Lung (tissue), 16 donors: ENCODE data around the gene PDK2. TPM values are rescaled to one million over a fixed set of nuclear protein-coding genes. Genes with fewer than 3 reads are reported as not detected.

Source experiments
- ATAC-seq: fragments of 200-7000 bp; cut with Tn5 transposase; one replicate; pipeline ENCODE4 v1.9.1; 2020; ENCODE audit warnings: moderate number of reproducible peaks; ENCODE audit not compliant: insufficient read depth, low FRiP score
- DNase-seq, 3 donors: peaks; one replicate each; pipeline ENCODE4 v3.0.0-alpha.2; 2013 to 2017
- H3K27ac ChIP-seq, 2 donors: one replicate each; pipeline ENCODE4 v1.5.1; 2013; ENCODE audit warnings: mild to moderate bottlenecking in 2 of 2, moderate library complexity in 2 of 2, control low read depth in 1 of 2, inconsistent platforms in 1 of 2, low read depth in 1 of 2, low read length in 1 of 2
- H3K27me3 ChIP-seq, 3 donors: one replicate each; pipeline ENCODE4 v1.5.1; 2013; ENCODE audit warnings: low read length in 2 of 3; ENCODE audit not compliant: control insufficient read depth in 3 of 3, insufficient read depth in 3 of 3
- H3K36me3 ChIP-seq, 4 donors: one replicate each; pipeline ENCODE4 v1.5.1; 2013; ENCODE audit warnings: low read length in 4 of 4, mild to moderate bottlenecking in 1 of 4, moderate library complexity in 1 of 4; ENCODE audit not compliant: control insufficient read depth in 4 of 4, insufficient read depth in 4 of 4
- H3K4me1 ChIP-seq, 5 donors: one replicate each; pipeline ENCODE4 v1.5.1; 2013; ENCODE audit warnings: low read length in 5 of 5, mild to moderate bottlenecking in 2 of 5, moderate library complexity in 1 of 5; ENCODE audit not compliant: control insufficient read depth in 5 of 5, insufficient read depth in 5 of 5
- H3K4me3 ChIP-seq: one replicate; pipeline ENCODE4 v1.5.1; 2013; ENCODE audit warnings: mild to moderate bottlenecking, control low read depth, moderate library complexity
- H3K9ac ChIP-seq, 2 donors: one replicate each; pipeline ENCODE4 v1.5.1; 2013; ENCODE audit warnings: low read length in 2 of 2, control low read depth in 1 of 2; ENCODE audit not compliant: insufficient read depth in 1 of 2
- H3K9me3 ChIP-seq, 4 donors: one replicate each; pipeline ENCODE4 v1.5.1; 2013; ENCODE audit warnings: low read length in 3 of 4, mild to moderate bottlenecking in 1 of 4, moderate library complexity in 1 of 4; ENCODE audit not compliant: control insufficient read depth in 4 of 4, insufficient read depth in 3 of 4
- WGBS, 2 donors: extraction: QIAGEN DNeasy Blood & Tissue Kit; methylation state at CpG; one replicate each; pipeline ENCODE4 v1.1.7; 2013; 5-methylcytosine and 5-hydroxymethylcytosine counted together
- long read RNA-seq, 5 donors: transcript quantifications; one replicate each; lab custom pipeline, GENCODE V29; 2026
- polyA plus RNA-seq, 2 donors: library from polyadenylated mRNA; stranded (reverse); fragments of 200-250 nt; gene quantifications; one replicate each; pipeline ENCODE4 v1.2.1, GENCODE V29; 2013
- total RNA-seq, 2 donors: library from RNA; depleted of rRNA in 1 of 2; stranded (reverse); fragments of >200 nt in 1 of 2; gene quantifications; one replicate each; pipeline ENCODE4 v1.2.1, GENCODE V29; 2014 to 2021
- TF ChIP-seq, protein P1 (sequence below): IDR thresholded peaks from 2 replicates; pipeline ENCODE4 v1.5.1; 2012; ENCODE audit warnings: mild to moderate bottlenecking; ENCODE audit errors: control extremely low read depth, extremely low read depth
- donor health status: control.
- donor health status: control.
- donor health status: Bipolar disorder and iron deficiency.
- donor health status: healthy.
- donor health status: DM: yes; HTN: yes; CAD: no.

Gene PDK2
- total RNA-seq (10 to 100 TPM; 23.2 to 27.8 TPM), polyA plus RNA-seq (10 to 100 TPM in 1 of 2 donors, 1 to 10 TPM in 1; 10.0 to 15.7 TPM)
- long read RNA-seq, donor 1, transcript PDK2-203 (11 exons, 3,440 nt) = major isoform, 21 of 46 reads
- long read RNA-seq, donor 1, transcript PDK2-206 (4 exons, 865 nt) = minor isoform, 11 of 46 reads
- long read RNA-seq, donor 1, partial matches to known transcripts = 12 of 46 reads
- long read RNA-seq, donor 1, other reads (novel, unspliced or antisense) = 0 of 46 reads
- long read RNA-seq, donor 2, transcript PDK2-203 (11 exons, 3,440 nt) = major isoform, 7 of 844 reads
- long read RNA-seq, donor 2, partial matches to known transcripts = 825 of 844 reads
- long read RNA-seq, donor 2, other reads (novel, unspliced or antisense) = 6 of 844 reads
- long read RNA-seq, donor 3, transcript PDK2-203 (11 exons, 3,440 nt) = major isoform, 5 of 8 reads
- long read RNA-seq, donor 3, partial matches to known transcripts = 0 of 8 reads
- long read RNA-seq, donor 3, other reads (novel, unspliced or antisense) = 0 of 8 reads
- long read RNA-seq, donor 4, partial matches to known transcripts = 968 of 980 reads
- long read RNA-seq, donor 4, other reads (novel, unspliced or antisense) = 5 of 980 reads
- long read RNA-seq, donor 5, transcript PDK2-203 (11 exons, 3,440 nt) = major isoform, 18 of 34 reads
- long read RNA-seq, donor 5, transcript PDK2-206 (4 exons, 865 nt) = minor isoform, 5 of 34 reads
- long read RNA-seq, donor 5, partial matches to known transcripts = 10 of 34 reads
- long read RNA-seq, donor 5, other reads (novel, unspliced or antisense) = 0 of 34 reads

DNA sequence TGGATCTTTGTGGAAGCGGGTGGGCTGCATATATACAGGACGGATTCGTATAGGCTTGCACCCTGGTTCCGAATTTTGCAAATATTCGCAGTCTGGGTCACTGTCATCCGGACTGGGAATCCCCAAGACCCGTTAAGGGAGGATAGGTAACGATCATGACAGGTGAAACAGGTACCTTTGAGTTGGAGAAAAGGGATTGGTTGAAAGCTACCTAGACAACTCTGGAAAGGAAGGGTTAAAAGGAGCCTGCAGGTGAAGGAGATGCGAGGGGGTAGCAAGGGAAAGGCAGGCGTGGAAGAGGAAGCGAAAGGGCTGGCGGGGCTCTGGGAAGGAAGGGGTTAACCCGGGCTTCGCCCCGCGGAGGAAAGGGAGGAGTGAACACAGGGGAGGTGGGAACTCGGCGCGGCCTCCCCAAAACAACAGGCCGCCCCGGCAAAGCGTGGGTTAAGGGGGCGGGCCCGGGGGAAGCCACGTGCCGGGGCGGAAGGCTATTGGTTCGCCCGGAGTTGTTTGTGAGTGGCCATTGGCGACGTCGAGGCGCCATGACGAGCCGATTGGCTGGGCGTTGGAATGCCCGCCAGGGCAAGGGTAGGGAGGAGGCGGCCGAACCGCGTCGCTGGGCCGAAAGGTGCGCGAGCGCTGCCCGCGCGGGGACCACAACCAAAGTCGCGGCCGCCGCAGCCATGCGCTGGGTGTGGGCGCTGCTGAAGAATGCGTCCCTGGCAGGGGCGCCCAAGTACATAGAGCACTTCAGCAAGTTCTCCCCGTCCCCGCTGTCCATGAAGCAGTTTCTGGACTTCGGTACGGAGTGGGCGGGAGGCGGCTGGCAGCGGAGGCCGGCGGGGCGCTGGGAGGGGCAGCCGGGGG lies at the start of gene PDK2:
Gene PDK2, plus strand, starts transcription at position 599 of the 867 bp plus-strand sequence. Its CDS starts 85 bp downstream, at position 684.
- Histone ChIP-seq H3K36me3 (peaks cover 4 to 19% (median 13%) of the 10 kb centered on the region in 4 donors), H3K4me1 (peaks cover 4 to 27% (median 7%) of the 10 kb centered on the region in 5 donors), H3K27me3 (no peaks in the 10 kb centered on the region), H3K4me3 (peak within 1 kb of the TSS; percentile 81), H3K9me3 (no peaks in the 10 kb centered on the region), H3K27ac (peak within 1 kb of the TSS; percentile 87 to 95), H3K9ac (peak within 1 kb of the TSS; percentile 37 to 82)
- TF ChIP-seq, protein P1, sequence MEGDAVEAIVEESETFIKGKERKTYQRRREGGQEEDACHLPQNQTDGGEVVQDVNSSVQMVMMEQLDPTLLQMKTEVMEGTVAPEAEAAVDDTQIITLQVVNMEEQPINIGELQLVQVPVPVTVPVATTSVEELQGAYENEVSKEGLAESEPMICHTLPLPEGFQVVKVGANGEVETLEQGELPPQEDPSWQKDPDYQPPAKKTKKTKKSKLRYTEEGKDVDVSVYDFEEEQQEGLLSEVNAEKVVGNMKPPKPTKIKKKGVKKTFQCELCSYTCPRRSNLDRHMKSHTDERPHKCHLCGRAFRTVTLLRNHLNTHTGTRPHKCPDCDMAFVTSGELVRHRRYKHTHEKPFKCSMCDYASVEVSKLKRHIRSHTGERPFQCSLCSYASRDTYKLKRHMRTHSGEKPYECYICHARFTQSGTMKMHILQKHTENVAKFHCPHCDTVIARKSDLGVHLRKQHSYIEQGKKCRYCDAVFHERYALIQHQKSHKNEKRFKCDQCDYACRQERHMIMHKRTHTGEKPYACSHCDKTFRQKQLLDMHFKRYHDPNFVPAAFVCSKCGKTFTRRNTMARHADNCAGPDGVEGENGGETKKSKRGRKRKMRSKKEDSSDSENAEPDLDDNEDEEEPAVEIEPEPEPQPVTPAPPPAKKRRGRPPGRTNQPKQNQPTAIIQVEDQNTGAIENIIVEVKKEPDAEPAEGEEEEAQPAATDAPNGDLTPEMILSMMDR = no peak
- peak; percentile 96 for ATAC-seq
- DNase-seq = peak; percentile 98 to 99 (median 98)
- 1% methylated on average over 61 to 68 of the region's 68 CpGs for WGBS, 2 donors

- H3K9me3 ChIP-seq = no peaks in the 10 kb centered on the region
- no peak for DNase-seq
- H3K27me3 ChIP-seq = no peaks in the 10 kb centered on the region
- H3K36me3 ChIP-seq = no peaks in the 10 kb centered on the region
- TF ChIP-seq, protein P1 = no peak
- H3K27ac ChIP-seq = peak overlapping the region in 1 of 2 donors; percentile 71
- ATAC-seq = no peak
- no peak overlapping the region for H3K4me3 ChIP-seq
- H3K4me1 ChIP-seq = peaks cover 0 to 44% (median 8%) of the 10 kb centered on the region in 5 donors
- no peak overlapping the region for H3K9ac ChIP-seq
- WGBS, 2 donors = 73 to 86% methylated on average over 2 of the region's 2 CpGs
These were observed 49.0 kb upstream of the PDK2 start for GRCh38 chr17:50046179-50046578.

GRCh38 chr17:50046667-50047066 lies 48.5 kb upstream of the PDK2 start:
- Histone ChIP-seq H3K4me1 (peaks cover 0 to 48% (median 8%) of the 10 kb centered on the region in 5 donors), H3K27me3 (no peaks in the 10 kb centered on the region), H3K4me3 (no peak overlapping the region), H3K36me3 (no peaks in the 10 kb centered on the region), H3K27ac (peak overlapping the region in 1 of 2 donors; percentile 71), H3K9ac (no peak overlapping the region), H3K9me3 (no peaks in the 10 kb centered on the region)
- 84 to 93% methylated on average over 6 of the region's 6 CpGs for WGBS, 2 donors
- DNase-seq = no peak
- TF ChIP-seq, protein P1 = no peak
- ATAC-seq = no peak
